Measurements from ENCODE around the gene BBS7.

The BBS7 gene

GRCh38 chr4:121818215-121818614 lies 52.1 kb downstream of the BBS7 start:
- no peak for TF ChIP-seq CTCF (IDR thresholded peaks at IDR 0.05; ENCODE audit: insufficient read depth, low read length, missing control alignments)
- no peak for DNase-seq (ENCODE audit: low read depth, low spot score)
- ChIA-PET POLR2A (no interaction called here), CTCF (interaction anchor here (1.5 kb wide), 1 partner anchor 83 kb away, joined by 4 read pairs; no protein-coding TSS in a partner anchor)
- H3K4me3 ChIP-seq (ENCODE audit: low read depth, low read length) = no peak overlapping the region

DNA sequence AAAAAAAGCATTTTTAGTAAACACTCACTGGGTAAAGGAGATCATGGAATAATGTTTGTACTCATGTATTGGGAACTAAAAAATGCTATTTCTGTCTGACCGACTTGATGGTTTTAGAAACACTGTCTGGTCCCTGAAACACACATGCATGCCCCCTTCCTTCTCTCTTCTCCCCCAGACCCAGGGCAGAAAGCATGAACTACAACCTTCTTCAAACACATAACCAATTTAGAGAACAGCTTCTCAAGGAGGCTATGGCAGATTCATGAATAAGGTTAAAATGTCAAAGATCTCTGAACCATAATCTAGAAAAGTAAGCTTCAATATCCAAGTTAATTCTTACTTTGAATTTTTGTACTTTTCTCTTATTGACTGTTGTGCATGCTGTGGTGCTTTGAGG lies 52.6 kb downstream of the BBS7 start:
- no peak for DNase-seq (ENCODE audit: low read depth, low spot score)
- TF ChIP-seq CTCF (IDR thresholded peaks at IDR 0.05; ENCODE audit: insufficient read depth, low read length, missing control alignments) = no peak
- POLR2A ChIA-PET = no interaction called here
- no peak overlapping the region for H3K4me3 ChIP-seq (ENCODE audit: low read depth, low read length)
- CTCF ChIA-PET = no interaction called here

- TF ChIP-seq CTCF (IDR thresholded peaks at IDR 0.05; ENCODE audit: insufficient read depth, low read length, missing control alignments) = no peak
- no peak for DNase-seq (ENCODE audit: low read depth, low spot score)
- CTCF ChIA-PET = interaction anchor here (0.8 kb wide), 1 partner anchor 92 kb away, joined by 3 read pairs; no protein-coding TSS in a partner anchor
- no peak overlapping the region for H3K4me3 ChIP-seq (ENCODE audit: low read depth, low read length)
- POLR2A ChIA-PET = no interaction called here
These were observed 53.3 kb downstream of the BBS7 start for GRCh38 chr4:121817006-121817405.

DNA sequence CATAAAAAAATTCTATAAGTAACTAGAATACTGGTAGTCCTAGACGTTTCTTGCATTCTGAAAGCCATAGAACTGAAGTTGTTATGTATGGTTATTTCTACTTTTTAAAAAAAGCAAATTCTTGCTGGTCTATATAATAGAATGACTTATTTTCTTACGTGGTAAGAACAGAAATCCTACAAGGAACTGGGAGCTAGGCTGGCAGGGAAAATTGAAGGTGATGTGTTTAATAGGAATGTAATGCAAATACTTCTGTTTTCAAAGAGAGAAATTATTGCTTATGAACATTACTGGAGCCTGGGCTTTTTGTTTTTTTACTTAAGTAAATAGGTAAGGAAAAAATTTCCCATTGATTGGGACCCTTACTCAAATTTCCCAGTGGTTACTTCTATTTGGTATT lies 55.5 kb downstream of the BBS7 start:
- DNase-seq (ENCODE audit: low read depth, low spot score) = no peak
- no peak overlapping the region for H3K4me3 ChIP-seq (ENCODE audit: low read depth, low read length)
- ChIA-PET POLR2A (no interaction called here), CTCF (interaction anchor here (1.2 kb wide), 1 partner anchor 8 kb away, joined by 3 read pairs; no protein-coding TSS in a partner anchor)
- TF ChIP-seq CTCF (IDR thresholded peaks at IDR 0.05; ENCODE audit: insufficient read depth, low read length, missing control alignments) = no peak

DNA sequence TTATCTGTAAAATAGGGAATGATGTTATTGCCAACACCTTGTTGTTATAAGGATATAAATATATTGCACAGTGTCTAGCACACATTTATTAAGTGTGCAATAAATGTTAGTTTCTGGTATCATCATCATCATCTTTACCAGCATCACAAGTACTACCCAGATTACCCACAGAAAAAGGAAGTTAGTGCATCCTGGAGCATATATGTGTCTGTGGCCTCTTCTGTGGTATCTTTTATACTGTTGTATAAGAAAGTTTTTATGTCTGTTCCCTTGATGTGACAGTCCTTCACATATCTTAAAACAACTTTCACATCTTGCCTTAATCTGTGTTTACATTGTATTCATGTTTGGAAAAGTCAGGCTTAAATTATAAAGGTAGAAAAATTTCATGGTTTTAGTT lies 59.2 kb downstream of the BBS7 start:
- ChIA-PET POLR2A (no interaction called here), CTCF (no interaction called here)
- no peak overlapping the region for H3K4me3 ChIP-seq (ENCODE audit: low read depth, low read length)
- TF ChIP-seq CTCF (IDR thresholded peaks at IDR 0.05; ENCODE audit: insufficient read depth, low read length, missing control alignments) = no peak
- no peak for DNase-seq (ENCODE audit: low read depth, low spot score)

DNA sequence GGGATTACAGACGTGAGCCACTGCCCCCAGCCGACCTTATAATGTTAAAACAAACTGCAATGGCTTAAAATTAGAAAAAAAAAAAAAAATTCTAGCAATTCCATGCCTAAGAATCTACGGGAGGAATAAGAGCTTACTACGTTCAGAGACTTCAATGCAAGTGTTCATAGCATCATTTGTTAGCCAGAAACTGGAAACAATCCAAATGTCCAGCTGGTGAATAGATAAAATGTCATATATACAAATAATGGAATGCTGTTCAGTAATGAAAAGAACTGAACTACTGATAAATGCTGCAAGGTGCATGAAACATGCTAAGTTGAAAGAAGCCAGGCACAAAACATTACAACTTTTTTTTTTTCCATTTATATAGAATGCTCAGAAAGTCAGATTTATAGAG lies 63.9 kb downstream of the BBS7 start:
- no peak overlapping the region for H3K4me3 ChIP-seq (ENCODE audit: low read depth, low read length)
- ChIA-PET POLR2A (no interaction called here), CTCF (no interaction called here)
- no peak for TF ChIP-seq CTCF (IDR thresholded peaks at IDR 0.05; ENCODE audit: insufficient read depth, low read length, missing control alignments)
- DNase-seq (ENCODE audit: low read depth, low spot score) = no peak
